Measurements from ENCODE around the gene WBP2. TPM values are rescaled to one million over a fixed set of nuclear protein-coding genes. Genes with fewer than 3 reads are reported as not detected.
A peak's percentile ranks its signal among the peaks of the same experiment; 100 is the strongest.

WBP2 gene
- total and polyA plus RNA-seq, 2 of the 13 experiments (the other 11 are each of a cell fraction or from before 2014, with no cell fraction given) = 29.2 to 29.5 TPM

DNA sequence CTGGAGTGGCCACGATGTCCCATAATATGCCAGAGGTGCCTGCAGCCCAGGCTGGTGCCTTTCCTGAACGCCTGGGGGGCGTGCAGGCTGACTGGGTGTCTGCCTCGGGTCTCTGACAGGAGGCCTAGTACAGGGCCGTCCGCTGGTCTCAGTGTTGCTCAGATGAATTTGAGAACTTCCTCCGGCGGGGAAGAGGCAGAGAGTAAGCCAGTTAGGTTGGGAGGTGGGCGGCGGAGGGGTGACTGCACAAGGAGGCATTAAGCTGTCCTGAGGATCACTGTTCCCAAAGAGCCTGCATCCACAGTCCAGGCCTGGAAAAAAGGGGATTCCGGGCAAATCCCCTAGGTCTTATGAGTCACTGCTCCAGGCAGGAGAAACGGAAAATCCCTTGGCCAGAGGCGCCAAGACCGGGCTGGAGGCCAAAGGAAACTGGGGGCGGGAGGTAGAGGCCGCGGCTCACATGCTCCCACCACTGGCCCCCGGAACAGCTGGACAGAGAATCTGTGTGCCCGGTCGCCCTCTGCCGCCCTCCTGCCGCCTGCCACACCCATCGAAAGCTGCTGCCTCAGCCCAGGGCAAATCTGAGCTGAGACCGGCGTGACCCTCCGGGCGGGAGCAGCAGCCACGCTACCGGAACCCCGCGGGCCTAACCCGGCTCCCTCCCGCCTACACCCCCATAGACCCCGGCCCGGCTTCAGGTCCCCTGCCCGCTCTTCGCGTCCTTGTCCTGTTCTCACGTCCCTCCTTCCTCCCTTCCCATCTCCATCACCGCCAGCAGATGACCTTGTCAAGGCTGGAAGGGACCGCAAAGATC lies 22.0 kb upstream of the WBP2 start (continued):
- TF ChIP-seq ZFP90 (CRISPR knock-in tag; IDR thresholded peaks at IDR 0.05; ENCODE audit: borderline replicate concordance) (no peak), MIER2 (CRISPR knock-in tag; IDR thresholded peaks at IDR 0.05) (no peak), DNMT3B (CRISPR knock-in tag; conservative IDR thresholded peaks at IDR 0.05) (no peak; the same call in 1 of the 2 replicates), NFE2 (CRISPR knock-in tag; IDR thresholded peaks at IDR 0.05) (no peak), RORA (CRISPR knock-in tag; IDR thresholded peaks at IDR 0.05) (no peak), ZNF570 (CRISPR knock-in tag; IDR thresholded peaks at IDR 0.05; ENCODE audit: borderline replicate concordance) (no peak), ZMAT3 (CRISPR knock-in tag; conservative IDR thresholded peaks at IDR 0.05) (0 out of 2 replicates have a peak, but pooled peaks have one; percentile 90), TAF15 (IDR thresholded peaks at IDR 0.05; ENCODE audit: low read depth, low read length, poor library complexity, severe bottlenecking) (peak; percentile 30), MEIS2 (CRISPR knock-in tag; IDR thresholded peaks at IDR 0.05) (peak; percentile 21; the same call in 1 of the 2 replicates), ZNF451 (CRISPR knock-in tag; IDR thresholded peaks at IDR 0.05) (no peak), ZNF615 (CRISPR knock-in tag; IDR thresholded peaks at IDR 0.05; ENCODE audit: borderline replicate concordance) (0 out of 2 replicates have a peak, but pooled peaks have one; percentile 19), ZNF33B (CRISPR knock-in tag; IDR thresholded peaks at IDR 0.05) (peak; percentile 39; the same call in 1 of the 2 replicates), ATRX (CRISPR knock-in tag; IDR thresholded peaks at IDR 0.05; ENCODE audit: borderline replicate concordance) (no peak; the same call in 1 of the 2 replicates), MYNN (CRISPR knock-in tag; IDR thresholded peaks at IDR 0.05; ENCODE audit: low read depth) (peak; percentile 90; the same call in 1 of the 2 replicates), ZNF780A (CRISPR knock-in tag; IDR thresholded peaks at IDR 0.05) (peak; percentile 52; the same call in 1 of the 2 replicates), IRF2 (CRISPR knock-in tag; IDR thresholded peaks at IDR 0.05) (peak; percentile 8; the same call in 1 of the 2 replicates)
- TF ChIP-seq, protein P1, sequence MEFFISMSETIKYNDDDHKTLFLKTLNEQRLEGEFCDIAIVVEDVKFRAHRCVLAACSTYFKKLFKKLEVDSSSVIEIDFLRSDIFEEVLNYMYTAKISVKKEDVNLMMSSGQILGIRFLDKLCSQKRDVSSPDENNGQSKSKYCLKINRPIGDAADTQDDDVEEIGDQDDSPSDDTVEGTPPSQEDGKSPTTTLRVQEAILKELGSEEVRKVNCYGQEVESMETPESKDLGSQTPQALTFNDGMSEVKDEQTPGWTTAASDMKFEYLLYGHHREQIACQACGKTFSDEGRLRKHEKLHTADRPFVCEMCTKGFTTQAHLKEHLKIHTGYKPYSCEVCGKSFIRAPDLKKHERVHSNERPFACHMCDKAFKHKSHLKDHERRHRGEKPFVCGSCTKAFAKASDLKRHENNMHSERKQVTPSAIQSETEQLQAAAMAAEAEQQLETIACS (CRISPR knock-in tag; IDR thresholded peaks at IDR 0.05) = no peak
- TF ChIP-seq, protein P2, sequence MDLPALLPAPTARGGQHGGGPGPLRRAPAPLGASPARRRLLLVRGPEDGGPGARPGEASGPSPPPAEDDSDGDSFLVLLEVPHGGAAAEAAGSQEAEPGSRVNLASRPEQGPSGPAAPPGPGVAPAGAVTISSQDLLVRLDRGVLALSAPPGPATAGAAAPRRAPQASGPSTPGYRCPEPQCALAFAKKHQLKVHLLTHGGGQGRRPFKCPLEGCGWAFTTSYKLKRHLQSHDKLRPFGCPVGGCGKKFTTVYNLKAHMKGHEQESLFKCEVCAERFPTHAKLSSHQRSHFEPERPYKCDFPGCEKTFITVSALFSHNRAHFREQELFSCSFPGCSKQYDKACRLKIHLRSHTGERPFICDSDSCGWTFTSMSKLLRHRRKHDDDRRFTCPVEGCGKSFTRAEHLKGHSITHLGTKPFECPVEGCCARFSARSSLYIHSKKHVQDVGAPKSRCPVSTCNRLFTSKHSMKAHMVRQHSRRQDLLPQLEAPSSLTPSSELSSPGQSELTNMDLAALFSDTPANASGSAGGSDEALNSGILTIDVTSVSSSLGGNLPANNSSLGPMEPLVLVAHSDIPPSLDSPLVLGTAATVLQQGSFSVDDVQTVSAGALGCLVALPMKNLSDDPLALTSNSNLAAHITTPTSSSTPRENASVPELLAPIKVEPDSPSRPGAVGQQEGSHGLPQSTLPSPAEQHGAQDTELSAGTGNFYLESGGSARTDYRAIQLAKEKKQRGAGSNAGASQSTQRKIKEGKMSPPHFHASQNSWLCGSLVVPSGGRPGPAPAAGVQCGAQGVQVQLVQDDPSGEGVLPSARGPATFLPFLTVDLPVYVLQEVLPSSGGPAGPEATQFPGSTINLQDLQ (CRISPR knock-in tag; IDR thresholded peaks at IDR 0.05) = peak; percentile 67; the same call in 1 of the 2 replicates
- TF ChIP-seq, protein P3, sequence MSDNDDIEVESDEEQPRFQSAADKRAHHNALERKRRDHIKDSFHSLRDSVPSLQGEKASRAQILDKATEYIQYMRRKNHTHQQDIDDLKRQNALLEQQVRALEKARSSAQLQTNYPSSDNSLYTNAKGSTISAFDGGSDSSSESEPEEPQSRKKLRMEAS (IDR thresholded peaks at IDR 0.05) = no peak
- TF ChIP-seq, protein P4, sequence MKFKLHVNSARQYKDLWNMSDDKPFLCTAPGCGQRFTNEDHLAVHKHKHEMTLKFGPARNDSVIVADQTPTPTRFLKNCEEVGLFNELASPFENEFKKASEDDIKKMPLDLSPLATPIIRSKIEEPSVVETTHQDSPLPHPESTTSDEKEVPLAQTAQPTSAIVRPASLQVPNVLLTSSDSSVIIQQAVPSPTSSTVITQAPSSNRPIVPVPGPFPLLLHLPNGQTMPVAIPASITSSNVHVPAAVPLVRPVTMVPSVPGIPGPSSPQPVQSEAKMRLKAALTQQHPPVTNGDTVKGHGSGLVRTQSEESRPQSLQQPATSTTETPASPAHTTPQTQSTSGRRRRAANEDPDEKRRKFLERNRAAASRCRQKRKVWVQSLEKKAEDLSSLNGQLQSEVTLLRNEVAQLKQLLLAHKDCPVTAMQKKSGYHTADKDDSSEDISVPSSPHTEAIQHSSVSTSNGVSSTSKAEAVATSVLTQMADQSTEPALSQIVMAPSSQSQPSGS (CRISPR knock-in tag; IDR thresholded peaks at IDR 0.05) = no peak
- TF ChIP-seq, protein P5, sequence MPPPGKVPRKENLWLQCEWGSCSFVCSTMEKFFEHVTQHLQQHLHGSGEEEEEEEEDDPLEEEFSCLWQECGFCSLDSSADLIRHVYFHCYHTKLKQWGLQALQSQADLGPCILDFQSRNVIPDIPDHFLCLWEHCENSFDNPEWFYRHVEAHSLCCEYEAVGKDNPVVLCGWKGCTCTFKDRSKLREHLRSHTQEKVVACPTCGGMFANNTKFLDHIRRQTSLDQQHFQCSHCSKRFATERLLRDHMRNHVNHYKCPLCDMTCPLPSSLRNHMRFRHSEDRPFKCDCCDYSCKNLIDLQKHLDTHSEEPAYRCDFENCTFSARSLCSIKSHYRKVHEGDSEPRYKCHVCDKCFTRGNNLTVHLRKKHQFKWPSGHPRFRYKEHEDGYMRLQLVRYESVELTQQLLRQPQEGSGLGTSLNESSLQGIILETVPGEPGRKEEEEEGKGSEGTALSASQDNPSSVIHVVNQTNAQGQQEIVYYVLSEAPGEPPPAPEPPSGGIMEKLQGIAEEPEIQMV (CRISPR knock-in tag; IDR thresholded peaks at IDR 0.05; ENCODE audit: low read depth) = no peak
- TF ChIP-seq, protein P6, sequence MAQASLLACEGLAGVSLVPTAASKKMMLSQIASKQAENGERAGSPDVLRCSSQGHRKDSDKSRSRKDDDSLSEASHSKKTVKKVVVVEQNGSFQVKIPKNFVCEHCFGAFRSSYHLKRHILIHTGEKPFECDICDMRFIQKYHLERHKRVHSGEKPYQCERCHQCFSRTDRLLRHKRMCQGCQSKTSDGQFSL (CRISPR knock-in tag; IDR thresholded peaks at IDR 0.05) = no peak; the same call in none of the 2 replicates

Measured in HepG2 (cell line).